HG03439 (cell line): Measurements from ENCODE around the gene CDKN2B-AS1.

Experiments used
- ATAC-seq: cut with Tn5 transposase; IDR thresholded peaks from one replicate; pipeline ENCODE4 v1.9.1; 2021; ENCODE audit warnings: mild to moderate bottlenecking, moderate library complexity; ENCODE audit not compliant: unreplicated experiment

CDKN2B-AS1 gene

GRCh38 chr9:22147813-22148527, 153.4 kb downstream of the CDKN2B-AS1 start:
- ATAC-seq, result no peak

DNA sequence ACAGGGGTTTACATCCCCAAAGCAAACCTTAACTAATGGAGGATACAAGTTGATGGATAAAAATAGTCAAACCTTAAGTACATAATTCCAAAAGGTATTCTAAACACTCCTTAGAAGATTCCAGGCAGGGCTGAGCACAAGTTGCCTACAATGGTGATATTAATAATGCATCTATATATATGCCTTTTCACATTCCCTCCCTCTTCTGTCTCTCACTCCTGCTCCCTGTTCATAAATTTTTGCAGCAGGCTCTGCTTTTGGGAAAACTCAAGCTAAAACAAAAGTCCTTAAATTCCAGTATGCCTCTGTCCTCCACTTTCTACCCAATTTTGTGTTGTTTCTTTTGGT, 153.9 kb downstream of the CDKN2B-AS1 start:
- no peak for ATAC-seq

GRCh38 chr9:22148876-22149637, 154.5 kb downstream of the CDKN2B-AS1 start:
- ATAC-seq, result no peak

GRCh38 chr9:22154064-22154463, 159.5 kb downstream of the CDKN2B-AS1 start:
- ATAC-seq, result no peak

- ATAC-seq, result no peak
These were observed 162.0 kb downstream of the CDKN2B-AS1 start for GRCh38 chr9:22156586-22156985.

GRCh38 chr9:22157276-22157675, 162.7 kb downstream of the CDKN2B-AS1 start:
- ATAC-seq, result no peak

DNA sequence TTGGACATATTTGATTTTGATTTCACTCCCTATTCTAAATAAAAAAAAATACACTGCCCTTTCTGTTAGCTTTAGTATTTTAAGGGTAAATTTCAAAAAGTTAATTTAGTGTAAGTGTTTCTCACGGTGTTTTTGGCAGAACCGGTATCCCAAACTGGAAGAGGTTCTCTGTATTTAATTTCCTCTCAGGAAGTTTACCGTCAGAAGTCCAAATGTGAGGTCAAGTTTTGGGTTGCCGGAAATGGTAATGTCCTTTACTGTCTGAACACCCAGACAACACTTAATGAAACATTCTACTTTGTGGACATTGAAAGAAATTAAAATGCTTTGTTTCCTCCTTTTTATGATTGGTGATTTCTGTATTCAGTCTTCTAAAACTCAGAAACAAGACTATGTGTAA, 163.2 kb downstream of the CDKN2B-AS1 start:
- no peak for ATAC-seq

DNA sequence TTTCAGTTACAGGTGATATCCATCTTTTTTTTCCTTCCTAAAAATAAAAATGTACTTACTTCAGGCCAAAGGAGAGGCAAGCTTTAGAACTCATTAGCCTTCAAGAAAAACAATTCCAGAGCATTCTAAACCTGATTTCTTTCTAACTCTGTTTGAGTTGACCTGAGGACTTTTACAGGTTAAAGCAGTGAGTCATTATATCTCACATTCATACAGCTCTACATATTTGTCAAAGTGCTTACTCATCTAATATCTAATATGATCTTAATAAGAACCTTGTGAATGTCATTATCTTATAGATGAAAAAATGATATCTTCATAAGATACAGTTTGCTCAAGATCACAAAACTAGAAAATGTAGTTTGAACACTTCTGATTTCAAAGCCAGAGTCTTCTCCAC, 163.7 kb downstream of the CDKN2B-AS1 start:
- no peak for ATAC-seq

DNA sequence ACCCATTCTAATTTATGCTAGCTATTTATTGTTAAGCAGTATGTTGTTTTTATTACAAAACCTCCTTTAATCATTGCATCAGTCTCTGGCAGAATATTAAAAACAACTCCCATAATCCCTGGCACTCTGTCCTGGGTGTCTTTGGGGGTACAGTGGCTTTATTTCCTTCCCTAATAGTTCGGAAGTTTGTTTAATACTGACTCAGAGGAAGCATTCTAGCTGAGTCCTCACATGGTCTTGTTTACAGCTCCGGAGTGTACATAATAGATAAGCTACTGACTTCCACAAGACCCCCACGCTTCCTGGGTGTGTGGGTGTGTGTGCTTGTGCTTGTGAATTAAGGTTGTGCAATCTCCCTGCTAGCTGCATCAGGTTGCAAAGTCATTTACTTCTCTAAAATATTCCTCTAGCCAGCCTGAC, 164.3 kb downstream of the CDKN2B-AS1 start:
- ATAC-seq, result no peak

GRCh38 chr9:22159586-22159985, 165.0 kb downstream of the CDKN2B-AS1 start:
- ATAC-seq, result no peak

GRCh38 chr9:22160221-22160620, 165.6 kb downstream of the CDKN2B-AS1 start:
- ATAC-seq, result no peak

DNA sequence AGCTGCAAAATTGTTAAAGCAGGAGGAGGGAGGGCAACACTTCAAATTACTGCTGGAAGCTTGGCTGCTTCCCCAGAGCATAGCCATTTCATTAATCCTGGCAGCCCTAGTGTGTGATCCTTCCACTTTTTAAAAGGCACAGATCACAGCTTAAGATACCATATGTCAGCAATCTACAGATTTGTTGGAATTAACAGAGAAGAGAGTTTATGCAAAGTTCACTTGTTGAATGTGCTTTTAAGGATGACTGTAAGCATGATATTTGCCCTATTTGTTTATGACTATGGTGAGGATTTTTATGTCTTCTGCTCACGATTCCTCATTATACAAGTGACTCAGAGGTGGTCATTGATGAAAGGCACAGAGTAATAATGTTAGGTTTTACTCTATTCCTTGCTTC, 170.6 kb downstream of the CDKN2B-AS1 start:
- ATAC-seq, result no peak

DNA sequence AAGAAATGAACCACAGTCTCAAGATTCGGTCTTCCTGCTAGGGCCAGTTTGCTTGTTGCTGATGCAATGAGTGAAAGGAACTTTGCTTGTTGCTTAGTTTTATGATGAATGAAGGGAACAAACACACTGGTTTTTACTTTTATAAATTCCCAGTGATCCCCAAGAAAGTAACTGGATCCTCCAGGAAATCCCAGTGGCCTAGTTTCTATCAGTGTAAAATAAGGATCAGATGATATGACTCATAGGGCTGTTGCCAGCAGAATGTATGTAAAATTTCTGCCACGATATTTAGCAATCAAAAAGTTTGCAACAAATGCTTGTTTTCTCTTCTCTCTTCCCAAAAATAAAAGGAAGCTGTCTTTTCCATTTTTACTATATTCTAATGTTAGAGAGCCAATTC, 174.7 kb downstream of the CDKN2B-AS1 start:
- no peak for ATAC-seq

GRCh38 chr9:22169727-22170503, 175.3 kb downstream of the CDKN2B-AS1 start:
- ATAC-seq, result no peak
